ENCODE measurements around the gene ZFP92. TPM values are rescaled to one million over a fixed set of nuclear protein-coding genes. Genes with fewer than 3 reads are reported as not detected.
"Not testable (repeated sequence)": the region's sequence is repeated elsewhere in the genome, so short reads cannot be mapped to it uniquely, and the experiment has no call there.

The ZFP92 gene
- total RNA-seq, 2 donors from 2014 or later = 0.23 to 3.4 TPM

DNA sequence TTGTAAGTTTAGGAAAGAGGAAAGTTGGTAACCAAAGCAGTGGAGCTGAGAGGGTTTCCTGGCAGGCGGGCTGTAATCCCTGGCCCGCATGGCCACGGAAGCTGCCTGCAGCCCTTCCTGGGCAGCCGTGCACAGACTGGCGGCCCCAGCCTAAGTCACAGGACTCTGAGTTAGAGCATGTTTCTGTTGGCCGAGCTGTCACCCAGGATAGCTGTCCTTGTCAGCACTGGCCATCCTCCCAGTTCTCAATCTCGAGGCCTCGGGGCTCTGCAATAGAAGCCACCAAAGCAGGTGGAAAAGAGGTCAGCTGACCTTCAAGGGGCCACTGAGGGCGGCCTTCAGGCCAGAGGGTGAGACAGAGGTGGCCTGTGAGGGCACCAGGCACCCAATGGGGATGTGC is 30.6 kb upstream of the ZFP92 start:
- intact Hi-C loops (cut with DNase I) = no loop called here
- H3K27ac ChIP-seq = no peak overlapping the region
- no peaks in the 10 kb centered on the region for H3K4me1 ChIP-seq (replicated peaks)
- 66% methylated on average over 5 of the region's 9 CpGs for WGBS
- H3K4me3 ChIP-seq = no peak overlapping the region
- no peak for TF ChIP-seq POLR2AphosphoS5 (IDR thresholded peaks at IDR 0.05)
- no peaks in the 10 kb centered on the region for H3K9me3 ChIP-seq
- H3K27me3 ChIP-seq (replicated peaks; ENCODE audit: insufficient read depth) = no peaks in the 10 kb centered on the region
- H3K36me3 ChIP-seq = no peaks in the 10 kb centered on the region
- DNase-seq (ENCODE audit: low spot score) = no peak

DNA sequence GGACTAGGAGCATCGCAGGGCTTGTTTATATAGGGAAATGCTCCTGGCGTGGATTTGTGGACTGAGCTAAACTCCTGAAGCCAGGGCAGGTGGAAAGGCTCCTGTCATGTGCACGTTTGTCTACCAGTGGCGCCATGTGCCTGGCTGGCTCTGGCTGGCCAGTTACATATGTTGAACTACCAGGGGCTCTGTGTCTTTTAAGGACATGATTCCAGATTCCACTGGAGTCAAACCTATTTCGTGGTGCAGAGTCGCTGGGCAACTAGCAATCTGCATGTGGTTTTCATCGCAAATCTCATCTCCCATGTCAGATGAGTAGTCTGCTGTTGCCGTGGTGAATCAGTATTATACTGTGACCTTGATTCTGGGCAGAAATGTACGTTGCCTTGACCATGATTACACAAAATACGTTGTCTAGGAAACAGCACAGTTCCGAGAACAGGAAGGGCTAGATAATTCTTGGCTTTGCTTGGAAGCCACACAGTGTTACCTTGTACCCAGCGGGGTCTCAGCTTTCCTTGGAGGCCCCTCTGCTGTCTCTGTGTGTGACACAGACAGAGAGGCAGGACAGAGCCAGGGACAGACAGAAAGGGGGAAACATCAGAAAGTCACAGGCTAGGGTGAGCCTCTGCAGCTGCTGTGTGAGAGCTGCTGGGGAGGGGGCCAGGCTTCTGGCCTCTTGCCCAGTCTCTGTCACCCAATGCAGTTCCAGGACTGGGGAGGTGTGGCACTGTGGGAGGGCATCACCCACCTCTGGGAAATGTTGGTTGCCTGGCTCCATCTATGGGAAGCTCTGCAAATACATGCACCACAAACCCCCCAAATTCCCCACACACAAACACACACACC is 29.4 kb upstream of the ZFP92 start:
- Histone ChIP-seq H3K4me1 (replicated peaks) (no peaks in the 10 kb centered on the region), H3K27ac (no peak overlapping the region), H3K27me3 (replicated peaks; ENCODE audit: insufficient read depth) (no peaks in the 10 kb centered on the region), H3K9me3 (no peaks in the 10 kb centered on the region), H3K36me3 (no peaks in the 10 kb centered on the region), H3K4me3 (no peak overlapping the region)
- WGBS = 27% methylated on average over 12 of the region's 12 CpGs
- TF ChIP-seq, protein P1, sequence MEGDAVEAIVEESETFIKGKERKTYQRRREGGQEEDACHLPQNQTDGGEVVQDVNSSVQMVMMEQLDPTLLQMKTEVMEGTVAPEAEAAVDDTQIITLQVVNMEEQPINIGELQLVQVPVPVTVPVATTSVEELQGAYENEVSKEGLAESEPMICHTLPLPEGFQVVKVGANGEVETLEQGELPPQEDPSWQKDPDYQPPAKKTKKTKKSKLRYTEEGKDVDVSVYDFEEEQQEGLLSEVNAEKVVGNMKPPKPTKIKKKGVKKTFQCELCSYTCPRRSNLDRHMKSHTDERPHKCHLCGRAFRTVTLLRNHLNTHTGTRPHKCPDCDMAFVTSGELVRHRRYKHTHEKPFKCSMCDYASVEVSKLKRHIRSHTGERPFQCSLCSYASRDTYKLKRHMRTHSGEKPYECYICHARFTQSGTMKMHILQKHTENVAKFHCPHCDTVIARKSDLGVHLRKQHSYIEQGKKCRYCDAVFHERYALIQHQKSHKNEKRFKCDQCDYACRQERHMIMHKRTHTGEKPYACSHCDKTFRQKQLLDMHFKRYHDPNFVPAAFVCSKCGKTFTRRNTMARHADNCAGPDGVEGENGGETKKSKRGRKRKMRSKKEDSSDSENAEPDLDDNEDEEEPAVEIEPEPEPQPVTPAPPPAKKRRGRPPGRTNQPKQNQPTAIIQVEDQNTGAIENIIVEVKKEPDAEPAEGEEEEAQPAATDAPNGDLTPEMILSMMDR (IDR thresholded peaks at IDR 0.05) = no peak
- TF ChIP-seq POLR2A (IDR thresholded peaks at IDR 0.05) = no peak
- intact Hi-C loops (cut with DNase I) = no loop called here
- DNase-seq (ENCODE audit: low spot score) = no peak

DNA sequence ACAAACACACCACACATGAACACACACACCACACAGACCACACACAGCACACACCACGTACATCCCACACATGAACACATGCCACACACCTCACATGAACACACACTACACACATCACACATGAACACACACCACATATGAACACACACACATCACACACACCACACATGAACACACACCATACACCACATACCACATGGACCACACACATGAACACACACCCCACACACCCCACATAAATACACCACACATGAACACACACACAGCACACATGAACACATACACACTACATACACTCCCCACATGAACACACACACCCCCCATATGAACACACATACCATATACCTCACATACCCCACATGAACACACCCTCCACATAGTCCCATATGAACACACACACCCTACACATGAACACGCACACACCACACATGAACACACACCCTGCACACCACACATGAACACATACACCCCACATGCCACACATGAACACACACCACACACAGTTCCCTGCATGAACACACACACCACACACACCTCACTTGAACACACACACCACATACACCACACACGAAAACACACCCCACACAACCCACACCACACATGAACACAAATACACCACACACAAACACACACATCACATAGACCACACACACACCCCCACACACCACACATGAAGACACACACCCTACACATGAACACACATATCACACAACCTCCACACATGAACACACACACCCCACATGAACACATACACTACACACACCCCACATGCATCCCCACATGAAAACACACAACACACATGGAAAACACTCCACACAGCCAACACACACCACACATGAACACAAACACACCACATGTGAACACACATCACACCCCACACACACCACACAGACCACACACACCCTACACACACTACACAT is 28.4 kb upstream of the ZFP92 start:
- H3K4me3 ChIP-seq = no peak overlapping the region
- no peaks in the 10 kb centered on the region for H3K4me1 ChIP-seq (replicated peaks)
- H3K27ac ChIP-seq = no peak overlapping the region
- intact Hi-C loops (cut with DNase I) = no loop called here
- TF ChIP-seq, protein P1 (IDR thresholded peaks at IDR 0.05) = no peak
- TF ChIP-seq POLR2AphosphoS5 (IDR thresholded peaks at IDR 0.05) (no peak), POLR2A (IDR thresholded peaks at IDR 0.05) (no peak)
- DNase-seq (ENCODE audit: low spot score) = no peak
- H3K36me3 ChIP-seq = no peaks in the 10 kb centered on the region
- no peaks in the 10 kb centered on the region for H3K27me3 ChIP-seq (replicated peaks; ENCODE audit: insufficient read depth)
- WGBS = 83% methylated on average over 3 of the region's 3 CpGs
- H3K9me3 ChIP-seq = no peaks in the 10 kb centered on the region

DNA sequence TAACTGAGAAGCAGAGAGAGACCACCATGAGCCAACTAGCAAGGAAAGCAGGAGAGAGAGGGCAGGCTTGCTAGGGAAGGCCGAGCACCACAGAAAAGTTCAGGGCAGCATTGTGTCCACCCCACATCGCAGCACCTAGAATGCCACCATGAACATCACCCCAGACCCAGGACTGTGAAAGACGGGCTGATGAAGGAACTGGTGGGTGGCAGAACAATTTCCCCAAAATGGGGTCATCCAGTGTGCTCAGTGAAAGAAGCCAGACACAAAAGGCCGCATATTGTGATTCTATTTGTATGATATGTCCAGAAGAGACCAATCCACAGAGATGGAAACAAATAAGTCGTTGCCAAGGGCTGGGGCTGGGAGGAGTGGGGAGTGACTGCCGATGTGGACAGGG is 26.9 kb upstream of the ZFP92 start:
- DNase-seq (ENCODE audit: low spot score) = no peak

DNA sequence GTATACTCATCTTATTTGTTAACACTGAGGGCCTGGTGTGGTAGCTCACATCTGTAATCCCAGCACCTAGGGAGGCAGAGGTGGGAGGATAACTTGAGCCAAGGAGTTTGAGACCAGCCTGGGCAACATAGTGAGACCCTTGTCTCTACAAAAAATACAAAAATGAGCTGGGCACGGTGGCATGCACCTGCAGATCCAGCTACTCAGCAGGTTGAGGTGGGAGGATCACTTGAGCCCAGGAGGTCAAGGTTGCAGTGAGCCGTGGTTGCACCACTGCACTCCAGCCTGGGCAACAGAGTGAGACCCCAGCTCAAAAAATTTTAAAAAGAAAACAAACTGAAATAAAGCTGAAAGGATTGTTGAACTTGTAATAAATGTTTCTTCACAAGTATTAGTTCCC is 26.3 kb upstream of the ZFP92 start:
- H3K27me3 ChIP-seq (replicated peaks; ENCODE audit: insufficient read depth); intact Hi-C loops (cut with DNase I); H3K36me3 ChIP-seq; H3K27ac ChIP-seq; H3K9me3 ChIP-seq; H3K4me1 ChIP-seq (replicated peaks); H3K4me3 ChIP-seq; DNase-seq (ENCODE audit: low spot score): not testable (repeated sequence)
- WGBS = 91% methylated on average over 2 of the region's 2 CpGs

More for the DNA sequence above, 26.9 kb upstream of the ZFP92 start:
- no peaks in the 10 kb centered on the region for H3K27me3 ChIP-seq (replicated peaks; ENCODE audit: insufficient read depth)
- H3K9me3 ChIP-seq = no peaks in the 10 kb centered on the region
- no peaks in the 10 kb centered on the region for H3K4me1 ChIP-seq (replicated peaks)
- TF ChIP-seq POLR2AphosphoS5 (IDR thresholded peaks at IDR 0.05) (no peak), POLR2A (IDR thresholded peaks at IDR 0.05) (no peak)
- TF ChIP-seq, protein P1 (IDR thresholded peaks at IDR 0.05) = no peak
- no peaks in the 10 kb centered on the region for H3K36me3 ChIP-seq
- no peak overlapping the region for H3K27ac ChIP-seq
- intact Hi-C loops (cut with DNase I) = no loop called here
- WGBS = 96% methylated on average over 6 of the region's 6 CpGs
- no peak overlapping the region for H3K4me3 ChIP-seq

Data from prostate gland (tissue), 2 donors.